B cell (primary cell): ENCODE data around the gene TIMP2. TPM values are rescaled to one million over a fixed set of nuclear protein-coding genes. Genes with fewer than 3 reads are reported as not detected.

Experiments used
- ATAC-seq: fragments of 200-7000 bp; cut with Tn5 transposase; one replicate; pipeline ENCODE4 v1.10.0; 2021; ENCODE audit warnings: low read depth, mild to moderate bottlenecking, moderate number of reproducible peaks, moderate library complexity
- CTCF ChIA-PET: fragments of 350-600 bp; sonication (Branson Sonifier 250); formaldehyde crosslinking; loops from one replicate; lab custom pipeline; 2021; ENCODE audit warnings: antibody characterized with exemption, inconsistent platforms; lab: Charles Lee
- POLR2A ChIA-PET: fragments of 350-600 bp; sonication (Branson Sonifier 250); formaldehyde crosslinking; loops from one replicate; lab custom pipeline; 2021; ENCODE audit warnings: antibody characterized with exemption; lab: Charles Lee
- DNase-seq: peaks from one replicate; pipeline ENCODE4 v3.0.0; 2013
- H2AFZ ChIP-seq: 2 replicates; pipeline ENCODE4 v1.6.1; 2012; ENCODE audit warnings: mild to moderate bottlenecking, low read depth, low read length; ENCODE audit not compliant: insufficient read depth, poor library complexity, severe bottlenecking
- H3K27ac ChIP-seq, 2 donors: 1 replicate in 1 of 2; 2 replicates in 1 of 2; pipeline ENCODE4 v1.5.1; 2012 to 2013; ENCODE audit warnings: low read length in 2 of 2, mild to moderate bottlenecking in 2 of 2, moderate library complexity in 1 of 2
- H3K27me3 ChIP-seq, 4 experiments: fragments of 200-600 bp in 1 of 4; sonication (generic) in 1 of 4; replicated peaks in 1 of 4; 1 replicate in 2 of 4; 2 replicates in 2 of 4; pipeline versions ENCODE4 v1.6.1 to v1.7.0; 2013 to 2016; ENCODE audit warnings: low read length in 3 of 4, mild to moderate bottlenecking in 2 of 4, mixed read lengths in 1 of 4, moderate library complexity in 1 of 4; ENCODE audit not compliant: insufficient read depth in 4 of 4, control insufficient read depth in 3 of 4; ENCODE audit errors: control extremely low read depth in 1 of 4
- H3K36me3 ChIP-seq, 2 experiments: replicated peaks in 1 of 2; 1 replicate in 1 of 2; 2 replicates in 1 of 2; pipeline versions ENCODE4 v1.6.1 to v1.7.1; 2013; ENCODE audit warnings: low read length in 1 of 2; ENCODE audit not compliant: insufficient read depth in 2 of 2, control insufficient read depth in 1 of 2; ENCODE audit errors: control extremely low read depth in 1 of 2, extremely low read depth in 1 of 2
- H3K4me1 ChIP-seq, 2 donors: fragments of 200-600 bp in 1 of 2; sonication (generic) in 1 of 2; 1 replicate in 1 of 2; 2 replicates in 1 of 2; pipeline versions ENCODE4 v1.5.1 to v1.6.1; 2013 to 2017; ENCODE audit warnings: low read length in 2 of 2; ENCODE audit not compliant: control insufficient read depth in 2 of 2, insufficient read depth in 2 of 2
- H3K4me2 ChIP-seq: replicated peaks from 2 replicates; pipeline ENCODE3; 2012; ENCODE audit warnings: mild to moderate bottlenecking, low read depth, low read length; ENCODE audit not compliant: poor library complexity, severe bottlenecking
- H3K4me3 ChIP-seq, 5 experiments: fragments of 200-600 bp in 1 of 5; sonication (generic) in 1 of 5; 1 replicate in 3 of 5; 2 replicates in 2 of 5; pipeline versions ENCODE4 v1.5.1 to v1.7.0; 2011 to 2016; ENCODE audit warnings: low read length in 4 of 5, mild to moderate bottlenecking in 4 of 5, low read depth in 2 of 5, control low read depth in 1 of 5, moderate library complexity in 1 of 5; ENCODE audit not compliant: insufficient read depth in 1 of 5; ENCODE audit errors: control extremely low read depth in 1 of 5, extremely low read depth in 1 of 5
- H3K79me2 ChIP-seq: fragments of 200-600 bp; sonication (generic); one replicate; pipeline ENCODE4 v1.6.0; 2016; ENCODE audit warnings: low read length; ENCODE audit not compliant: control insufficient read depth, insufficient read depth
- H3K9ac ChIP-seq: fragments of 200-600 bp; sonication (generic); 2 replicates; pipeline ENCODE4 v1.6.1; 2017; ENCODE audit warnings: mild to moderate bottlenecking, low read length, moderate library complexity
- H3K9me3 ChIP-seq, 3 donors: one replicate each; pipeline versions ENCODE4 v1.6.1 to v1.7.1; 2013; ENCODE audit warnings: low read length in 2 of 3; ENCODE audit not compliant: control insufficient read depth in 2 of 3, insufficient read depth in 1 of 3; ENCODE audit errors: control extremely low read depth in 1 of 3
- H4K20me1 ChIP-seq: 2 replicates; pipeline ENCODE4 v1.6.0; 2012; ENCODE audit warnings: mild to moderate bottlenecking, low read length; ENCODE audit not compliant: insufficient read depth, control insufficient read depth, poor library complexity, severe bottlenecking
- H3K27ac Mint-ChIP-seq: one replicate; pipeline ENCODE4 v1.8.0; 2021; ENCODE audit warnings: mixed read lengths
- H3K27me3 Mint-ChIP-seq: one replicate; pipeline ENCODE4 v1.8.0; 2021; ENCODE audit warnings: mixed read lengths
- H3K4me1 Mint-ChIP-seq: one replicate; pipeline ENCODE4 v1.8.0; 2021; ENCODE audit warnings: mixed read lengths
- H3K4me3 Mint-ChIP-seq: one replicate; pipeline ENCODE4 v1.8.0; 2021; ENCODE audit warnings: mixed read lengths
- H3K9me3 Mint-ChIP-seq: one replicate; pipeline ENCODE4 v1.8.0; 2022; ENCODE audit warnings: mixed read lengths; ENCODE audit not compliant: insufficient read depth
- CTCF ChIP-seq: fragments of 200-600 bp; IDR thresholded peaks from one replicate; pipeline ENCODE4 v1.8.0; 2022; ENCODE audit warnings: antibody characterized with exemption, mild to moderate bottlenecking
- EZH2 ChIP-seq: IDR thresholded peaks from 2 replicates; pipeline ENCODE4 v1.6.1; 2012; ENCODE audit warnings: borderline replicate concordance, low read depth, mild to moderate bottlenecking, moderate library complexity, low read length; ENCODE audit not compliant: insufficient read depth, poor library complexity, severe bottlenecking
- WGBS: methylation state at CpG from one replicate; pipeline ENCODE4 v1.1.5; 2013; ENCODE audit warnings: missing lambda C conversion rate; ENCODE audit not compliant: insufficient coverage; 5-methylcytosine and 5-hydroxymethylcytosine counted together
- intact Hi-C: fragments of 100-400 bp; cut with micrococcal nuclease; formaldehyde crosslinking; loops from one replicate; pipeline ENCODE4 v1.10.0; 2022
- polyA plus RNA-seq: library from polyadenylated mRNA; depleted of rRNA; stranded (reverse); fragments of >200 nt; gene quantifications from 2 replicates; pipeline ENCODE4 v1.2.3, GENCODE V29; 2012
- total RNA-seq, 2 donors: library from RNA; stranded (reverse); fragments of 120-200 nt in 1 of 2; gene quantifications; 1 replicate in 1 of 2; 2 replicates in 1 of 2; pipeline versions ENCODE4 v1.2.3 to v1.2.4, GENCODE V29; 2013 to 2022

The TIMP2 gene
- total and polyA plus RNA-seq, 2 donors (not counting 1 experiment from before 2014, with no cell fraction given), result 4.8 to 10.0 TPM

GRCh38 chr17:78862073-78863023, 62.8 kb downstream of the TIMP2 start:
- Histone ChIP-seq H3K9me3 (no peaks in the 10 kb centered on the region), H3K79me2 (no peaks in the 10 kb centered on the region), H3K4me1 (no peaks in the 10 kb centered on the region), H3K9ac (no peak overlapping the region), H3K27me3 (no peaks in the 10 kb centered on the region), H3K36me3 (no peaks in the 10 kb centered on the region), H2AFZ (no peak overlapping the region), H3K27ac (no peak overlapping the region), H3K4me3 (no peak overlapping the region), H3K4me2 (no peak overlapping the region), H4K20me1 (no peaks in the 10 kb centered on the region)
- CTCF ChIA-PET, result interaction anchor here (0.6 to 7.7 kb wide), 3 partner anchors 58 to 114 kb away, joined by 3 to 119 read pairs (median 4); no protein-coding TSS in a partner anchor
- POLR2A ChIA-PET, result no interaction called here
- no peak overlapping the region for H3K4me3 Mint-ChIP-seq
- intact Hi-C loops, result no loop called here
- no peaks in the 10 kb centered on the region for H3K9me3 Mint-ChIP-seq
- 96% methylated on average over 12 of the region's 17 CpGs for WGBS
- ATAC-seq, result no peak
- H3K27me3 Mint-ChIP-seq, result peaks cover 7% of the 10 kb centered on the region
- DNase-seq, result no peak
- H3K27ac Mint-ChIP-seq, result no peak overlapping the region
- H3K4me1 Mint-ChIP-seq, result no peaks in the 10 kb centered on the region
- no peak for TF ChIP-seq EZH2

GRCh38 chr17:78861229-78861628, 64.0 kb downstream of the TIMP2 start:
- WGBS, result no CpG with 5 or more reads among the region's 4 CpGs
- Histone ChIP-seq H3K4me3 (no peak overlapping the region), H3K9me3 (no peaks in the 10 kb centered on the region), H4K20me1 (no peaks in the 10 kb centered on the region), H3K4me2 (no peak overlapping the region), H3K36me3 (peaks cover 0 to 3% of the 10 kb centered on the region in 2 experiments), H3K4me1 (no peaks in the 10 kb centered on the region), H3K27me3 (no peaks in the 10 kb centered on the region), H3K9ac (no peak overlapping the region), H3K79me2 (no peaks in the 10 kb centered on the region), H2AFZ (no peak overlapping the region), H3K27ac (no peak overlapping the region)
- DNase-seq, result no peak
- intact Hi-C loops, result no loop called here
- Mint-ChIP-seq H3K4me1 (no peaks in the 10 kb centered on the region), H3K9me3 (no peaks in the 10 kb centered on the region), H3K27me3 (peaks cover 7% of the 10 kb centered on the region), H3K4me3 (no peak overlapping the region), H3K27ac (no peak overlapping the region)
- no peak for ATAC-seq
- CTCF ChIA-PET, result interaction anchor here (3.0 kb wide), 1 partner anchor 110 kb away, joined by 10 read pairs; no protein-coding TSS in a partner anchor
- POLR2A ChIA-PET, result no interaction called here
- TF ChIP-seq CTCF (no peak), EZH2 (no peak)
